Epithelial cell of umbilical artery (primary cell): ENCODE measurements around the gene NFATC1. TPM values are rescaled to one million over a fixed set of nuclear protein-coding genes. Genes with fewer than 3 reads are reported as not detected.

Source experiments
- total RNA-seq: library from RNA; depleted of rRNA; stranded (reverse); fragments of >200 nt; gene quantifications from 2 replicates; pipeline ENCODE4 v1.2.3, GENCODE V29; 2014

The NFATC1 gene
- 2.6 and 5.2 TPM in 2 replicates for total RNA-seq

GRCh38 chr18:79395761-79396404 is at the start of gene NFATC1:
Gene NFATC1 (plus strand): TSS chr18:79395930. CDS start chr18:79396225, 295 bp downstream.

